Naive thymus-derived CD4-positive, alpha-beta T cell (primary cell): ENCODE results near the gene ZNF775. TPM values are rescaled to one million over a fixed set of nuclear protein-coding genes. Genes with fewer than 3 reads are reported as not detected.

Experiments used
- ATAC-seq: fragments of 150-1000 bp; cut with Tn5 transposase; 2 replicates; pipeline ENCODE4 v1.10.0; 2021; ENCODE audit warnings: mild to moderate bottlenecking, moderate library complexity
- CTCF ChIA-PET: fragments of 350-600 bp; sonication (Branson Sonifier 250); formaldehyde crosslinking; loops from one replicate; lab custom pipeline; 2021; ENCODE audit warnings: antibody characterized with exemption; lab: Charles Lee
- POLR2A ChIA-PET: fragments of 350-600 bp; sonication (Branson Sonifier 250); formaldehyde crosslinking; loops from one replicate; lab custom pipeline; 2021; ENCODE audit warnings: antibody characterized with exemption, inconsistent platforms; lab: Charles Lee
- DNase-seq, 9 donors: peaks; one replicate each; pipeline versions ENCODE4 v3.0.0 to v3.0.0-alpha.2; 2020 to 2022; ENCODE audit warnings: mixed read lengths in 1 of 9
- H3K27ac ChIP-seq: one replicate; pipeline ENCODE4 v1.7.0; 2013; ENCODE audit warnings: mild to moderate bottlenecking, low read depth, low read length, moderate library complexity
- H3K27me3 ChIP-seq, 2 donors: one replicate each; pipeline ENCODE4 v1.7.0; 2013; ENCODE audit warnings: low read length in 2 of 2, mild to moderate bottlenecking in 2 of 2, moderate library complexity in 2 of 2; ENCODE audit not compliant: control insufficient read depth in 2 of 2, insufficient read depth in 2 of 2
- H3K36me3 ChIP-seq, 3 experiments: 1 replicate in 2 of 3; 2 replicates in 1 of 3; pipeline ENCODE4 v1.7.0; 2013; ENCODE audit warnings: low read length in 3 of 3, mild to moderate bottlenecking in 3 of 3, moderate library complexity in 1 of 3; ENCODE audit not compliant: insufficient read depth in 3 of 3, control insufficient read depth in 2 of 3
- H3K4me1 ChIP-seq, 2 donors: one replicate each; pipeline ENCODE4 v1.7.0; 2013; ENCODE audit warnings: low read length in 2 of 2, mild to moderate bottlenecking in 2 of 2, moderate library complexity in 1 of 2; ENCODE audit not compliant: control insufficient read depth in 2 of 2, insufficient read depth in 2 of 2
- H3K4me3 ChIP-seq: 2 replicates; pipeline ENCODE4 v1.7.0; 2013; ENCODE audit warnings: mild to moderate bottlenecking, low read length
- H3K9me3 ChIP-seq, 3 experiments: 1 replicate in 2 of 3; 2 replicates in 1 of 3; pipeline ENCODE4 v1.7.0; 2013; ENCODE audit warnings: low read length in 3 of 3; ENCODE audit not compliant: control insufficient read depth in 2 of 3
- H3K27ac Mint-ChIP-seq, 9 donors: one replicate each; pipeline ENCODE4 v1.8.0; 2020 to 2022; ENCODE audit warnings: mixed read lengths in 9 of 9, mild to moderate bottlenecking in 8 of 9, moderate library complexity in 5 of 9, inconsistent platforms in 2 of 9
- H3K27me3 Mint-ChIP-seq, 5 donors: one replicate each; pipeline ENCODE4 v1.8.0; 2021 to 2022; ENCODE audit warnings: mixed read lengths in 5 of 5, mild to moderate bottlenecking in 1 of 5
- H3K36me3 Mint-ChIP-seq, 5 donors: one replicate each; pipeline ENCODE4 v1.8.0; 2020 to 2022; ENCODE audit warnings: mixed read lengths in 5 of 5, mild to moderate bottlenecking in 3 of 5, inconsistent platforms in 1 of 5
- H3K4me1 Mint-ChIP-seq, 7 donors: one replicate each; pipeline ENCODE4 v1.8.0; 2020 to 2022; ENCODE audit warnings: mixed read lengths in 7 of 7, mild to moderate bottlenecking in 3 of 7, inconsistent platforms in 1 of 7
- H3K4me3 Mint-ChIP-seq, 10 donors: one replicate each; pipeline ENCODE4 v1.8.0; 2020 to 2022; ENCODE audit warnings: mild to moderate bottlenecking in 10 of 10, mixed read lengths in 10 of 10, moderate library complexity in 6 of 10, inconsistent platforms in 2 of 10
- H3K9me3 Mint-ChIP-seq, 11 donors: one replicate each; pipeline ENCODE4 v1.8.0; 2020 to 2022; ENCODE audit warnings: mixed read lengths in 11 of 11, mild to moderate bottlenecking in 4 of 11, inconsistent platforms in 1 of 11, moderate library complexity in 1 of 11
- intact Hi-C, 2 donors: fragments of 100-400 bp; cut with micrococcal nuclease; formaldehyde crosslinking; loops; one replicate each; pipeline ENCODE4 v1.15.1; 2023
- polyA plus RNA-seq, 2 donors: library from polyadenylated mRNA; unstranded; fragments of 300-500 nt; fragmentation: Illumina TruSeq; gene quantifications; one replicate each; pipeline ENCODE4 v1.2.3, GENCODE V29; 2021
- total RNA-seq, 6 experiments: library from RNA in 5 of 6; stranded (reverse) in 5 of 6; gene quantifications; 1 replicate in 5 of 6; 2 replicates in 1 of 6; pipeline ENCODE4 v1.2.3 and lab custom pipeline; 2021 to 2026

The ZNF775 gene
- total and polyA plus RNA-seq, 7 experiments from 2014 or later: 1.1 to 7.4 (median 4.3) TPM

DNA sequence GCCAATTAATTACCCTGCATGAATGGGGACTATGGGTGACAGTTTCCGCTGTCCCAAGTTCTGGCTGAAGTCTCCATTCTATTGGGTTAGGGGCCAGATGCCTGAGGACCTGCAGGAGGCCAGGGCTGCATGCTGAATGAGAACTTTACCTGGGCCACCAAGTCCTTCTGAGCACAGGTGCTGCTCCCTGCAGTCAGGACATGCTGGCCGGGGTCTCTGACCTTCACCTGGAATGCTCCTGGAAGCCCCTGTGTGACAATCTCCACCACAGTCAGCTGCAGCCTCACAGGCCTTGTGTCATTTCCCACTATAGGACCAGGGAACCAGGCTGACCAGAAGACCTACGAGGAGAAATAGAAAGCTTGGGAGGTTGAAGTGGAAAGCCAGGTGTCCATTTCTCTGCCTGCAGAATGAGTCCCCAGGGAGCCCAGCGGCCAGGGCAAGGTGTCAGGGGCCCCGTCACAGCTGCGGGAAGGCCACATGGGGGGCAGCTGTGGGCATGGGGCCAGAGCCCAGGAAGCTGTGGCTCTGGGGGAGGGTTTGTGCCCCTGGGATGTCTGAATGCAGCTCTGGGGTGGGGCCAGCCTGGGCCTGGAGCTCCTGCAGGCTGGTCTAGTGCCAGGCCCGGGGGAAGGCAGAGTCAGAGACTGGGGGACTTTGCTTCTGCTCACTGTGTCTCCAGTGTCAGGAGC, 65.7 kb downstream of the ZNF775 start:
- Mint-ChIP-seq H3K4me1 (peaks cover 18 to 51% (median 41%) of the 10 kb centered on the region in 7 donors), H3K27ac (no peak overlapping the region), H3K27me3 (no peaks in the 10 kb centered on the region), H3K36me3 (peaks cover 0 to 26% (median 7%) of the 10 kb centered on the region in 5 donors), H3K9me3 (peaks cover 0 to 15% (median 8%) of the 10 kb centered on the region in 11 donors), H3K4me3 (no peak overlapping the region)
- Histone ChIP-seq H3K9me3 (peaks cover 0 to 11% (median 0%) of the 10 kb centered on the region in 3 experiments), H3K4me1 (peaks cover 24 to 26% of the 10 kb centered on the region in 2 donors), H3K27ac (no peak overlapping the region), H3K36me3 (no peaks in the 10 kb centered on the region), H3K4me3 (no peak overlapping the region), H3K27me3 (no peaks in the 10 kb centered on the region)
- ChIA-PET CTCF (interaction anchor here (0.6 to 1.3 kb wide), 3 partner anchors 23 to 189 kb away, joined by 3 read pairs; no protein-coding TSS in a partner anchor), POLR2A (interaction anchor here (0.9 to 13.9 kb wide), 7 partner anchors 72 to 301 kb away, joined by 3 to 829 read pairs (median 8); partner anchors contain the start of genes GIMAP4, GIMAP5, GIMAP6 and GIMAP7)
- DNase-seq (no peak), ATAC-seq (no peak)
- intact Hi-C loops: no loop called here

DNA sequence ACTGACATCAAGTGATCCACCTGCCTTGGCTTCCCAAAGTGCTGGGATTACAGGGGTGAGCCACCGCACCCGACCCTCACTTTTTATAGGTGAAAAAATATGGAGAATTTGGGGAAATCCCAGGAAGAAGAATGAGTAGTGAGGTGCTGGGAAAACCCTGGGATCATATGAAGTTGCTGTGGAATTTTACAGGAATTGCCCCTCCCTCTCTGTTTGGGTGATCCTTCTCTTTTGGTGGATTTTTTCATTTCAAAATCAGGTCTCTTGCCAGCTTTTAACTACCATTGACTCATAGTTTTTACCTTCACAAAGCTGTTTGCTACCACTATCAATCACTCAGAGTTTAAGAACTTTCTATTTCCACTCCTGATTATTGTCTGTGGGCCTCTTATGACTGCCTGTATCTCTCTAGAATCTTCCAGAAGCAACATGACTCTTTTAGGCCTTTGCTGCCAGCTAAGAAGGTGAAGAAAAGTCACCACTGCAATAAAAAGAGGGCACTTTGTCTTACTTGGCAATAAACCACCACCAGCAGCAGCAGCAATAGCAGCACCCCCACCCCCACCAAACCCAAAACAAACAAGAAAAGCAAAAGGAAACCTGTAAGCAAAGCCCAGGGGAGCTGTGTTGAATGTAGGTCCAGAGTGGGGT, 67.3 kb downstream of the ZNF775 start:
- peaks cover 26 to 34% of the 10 kb centered on the region in 2 donors for H3K4me1 ChIP-seq
- H3K4me3 Mint-ChIP-seq: peak overlapping the region in 3 of 10 donors; percentile 13 to 26 (median 25)
- H3K9me3 Mint-ChIP-seq: peaks cover 0 to 10% (median 7%) of the 10 kb centered on the region in 11 donors
- no peaks in the 10 kb centered on the region for H3K27me3 ChIP-seq
- ChIA-PET CTCF (interaction anchor here (0.6 to 2.7 kb wide), 4 partner anchors 66 to 320 kb away, joined by 3 to 6 read pairs (median 4); no protein-coding TSS in a partner anchor), POLR2A (interaction anchor here (0.6 to 13.9 kb wide), 13 partner anchors 14 to 317 kb away, joined by 3 to 829 read pairs (median 6); partner anchors contain the start of genes GIMAP1, GIMAP4 and GIMAP7)
- DNase-seq: no peak
- H3K4me3 ChIP-seq: no peak overlapping the region
- intact Hi-C loops: no loop called here
- ATAC-seq: no peak
- H3K27me3 Mint-ChIP-seq: no peaks in the 10 kb centered on the region
- peaks cover 0 to 23% (median 4%) of the 10 kb centered on the region in 5 donors for H3K36me3 Mint-ChIP-seq
- peaks cover 0 to 11% (median 0%) of the 10 kb centered on the region in 3 experiments for H3K9me3 ChIP-seq
- H3K36me3 ChIP-seq: no peaks in the 10 kb centered on the region
- peaks cover 28 to 54% (median 38%) of the 10 kb centered on the region in 7 donors for H3K4me1 Mint-ChIP-seq
- no peak overlapping the region for H3K27ac ChIP-seq
- peak overlapping the region in 7 of 9 donors; percentile 25 to 99 (median 64) for H3K27ac Mint-ChIP-seq

Other genes with a start within 250 kb of the ZNF775 start
- gene LRRC61, start 56.0 kb upstream of the ZNF775 start, total RNA-seq: 10 to 100 TPM in 3 of 5 experiments, 1 to 10 TPM in 2; 8.3 to 30.0 (median 11.5) TPM
- gene LRRC61, start 56.0 kb upstream of the ZNF775 start, polyA plus RNA-seq: 10 to 100 TPM; 18.2 to 21.6 TPM
- gene ACTR3C, start 55.8 kb upstream of the ZNF775 start, total RNA-seq: 10 to 100 TPM in 3 of 5 experiments, 1 to 10 TPM in 2; 7.0 to 13.2 (median 10.6) TPM
- gene ACTR3C, start 55.8 kb upstream of the ZNF775 start, polyA plus RNA-seq: 1 to 10 TPM; 4.8 to 6.2 TPM
- gene RARRES2, start 37.7 kb upstream of the ZNF775 start, total RNA-seq: under 1 TPM in 1 of 5 experiments, not detected in 4; 0.38 TPM
- gene RARRES2, start 37.7 kb upstream of the ZNF775 start, polyA plus RNA-seq: not detected
- gene REPIN1, start 10.5 kb upstream of the ZNF775 start, total RNA-seq: 100 to 1,000 TPM in 1 of 5 experiments, 10 to 100 TPM in 4; 68.5 to 103 (median 79.7) TPM
- 10 to 100 TPM; 46.7 to 77.0 TPM for gene REPIN1, start 10.5 kb upstream of the ZNF775 start, polyA plus RNA-seq
- gene GIMAP8, start 71.3 kb downstream of the ZNF775 start, total RNA-seq: 10 to 100 TPM; 13.8 to 69.7 (median 52.5) TPM
- 10 to 100 TPM; 26.0 to 56.5 TPM for gene GIMAP8, start 71.3 kb downstream of the ZNF775 start, polyA plus RNA-seq
- 100 to 1,000 TPM in 3 of 5 experiments, 10 to 100 TPM in 2; 66.3 to 555 (median 321) TPM for gene GIMAP7, start 135.5 kb downstream of the ZNF775 start, total RNA-seq
- 1,000 to 10,000 TPM in 1 of 2 donors, 100 to 1,000 TPM in 1; 772 to 1,293 TPM for gene GIMAP7, start 135.5 kb downstream of the ZNF775 start, polyA plus RNA-seq
- gene GIMAP4, start 188.1 kb downstream of the ZNF775 start, total RNA-seq: 100 to 1,000 TPM in 4 of 5 experiments, 10 to 100 TPM in 1; 74.9 to 413 (median 406) TPM
- 100 to 1,000 TPM; 405 to 762 TPM for gene GIMAP4, start 188.1 kb downstream of the ZNF775 start, polyA plus RNA-seq